GM21367 (cell line): ENCODE data around the gene JUN.
A peak's percentile ranks its signal among the peaks of the same experiment; 100 is the strongest.

ENCODE experiments used
- ATAC-seq: cut with Tn5 transposase; IDR thresholded peaks from one replicate; pipeline ENCODE4 v1.9.1; 2021; ENCODE audit not compliant: unreplicated experiment

Gene JUN

DNA sequence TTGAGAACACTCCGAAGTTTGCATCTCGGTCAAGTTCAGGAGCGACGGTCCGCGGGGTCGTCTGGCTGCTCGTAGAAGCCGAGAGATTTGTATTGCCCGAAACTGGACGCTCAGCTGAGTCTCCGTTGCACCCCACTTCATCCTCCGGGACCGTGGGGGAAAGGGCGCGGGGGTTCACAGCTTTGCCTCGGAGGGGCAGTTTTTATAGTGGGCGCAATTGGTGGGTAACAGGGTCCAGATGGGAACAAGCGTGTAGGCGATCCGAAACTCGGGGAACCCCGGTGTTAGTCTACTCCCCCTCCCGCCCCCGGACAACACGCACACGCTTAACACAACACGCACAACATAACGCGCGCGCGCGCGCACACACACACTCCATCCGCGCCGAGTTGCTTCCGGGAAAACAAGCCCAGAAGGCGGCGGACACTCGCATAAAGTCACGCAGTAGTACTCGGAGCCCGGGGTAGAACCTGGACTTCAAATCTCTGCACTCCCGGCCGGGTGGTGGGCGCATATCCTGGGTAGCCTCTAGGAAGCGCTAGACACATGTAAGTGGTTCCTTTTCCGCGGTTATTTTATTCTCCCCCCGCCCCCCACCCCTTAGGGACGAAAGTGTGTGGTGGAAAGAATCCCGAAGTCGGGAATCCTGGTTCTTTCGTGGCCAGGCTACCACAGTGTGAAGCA, 1.1 kb upstream of the JUN start:
- no peak for ATAC-seq

DNA sequence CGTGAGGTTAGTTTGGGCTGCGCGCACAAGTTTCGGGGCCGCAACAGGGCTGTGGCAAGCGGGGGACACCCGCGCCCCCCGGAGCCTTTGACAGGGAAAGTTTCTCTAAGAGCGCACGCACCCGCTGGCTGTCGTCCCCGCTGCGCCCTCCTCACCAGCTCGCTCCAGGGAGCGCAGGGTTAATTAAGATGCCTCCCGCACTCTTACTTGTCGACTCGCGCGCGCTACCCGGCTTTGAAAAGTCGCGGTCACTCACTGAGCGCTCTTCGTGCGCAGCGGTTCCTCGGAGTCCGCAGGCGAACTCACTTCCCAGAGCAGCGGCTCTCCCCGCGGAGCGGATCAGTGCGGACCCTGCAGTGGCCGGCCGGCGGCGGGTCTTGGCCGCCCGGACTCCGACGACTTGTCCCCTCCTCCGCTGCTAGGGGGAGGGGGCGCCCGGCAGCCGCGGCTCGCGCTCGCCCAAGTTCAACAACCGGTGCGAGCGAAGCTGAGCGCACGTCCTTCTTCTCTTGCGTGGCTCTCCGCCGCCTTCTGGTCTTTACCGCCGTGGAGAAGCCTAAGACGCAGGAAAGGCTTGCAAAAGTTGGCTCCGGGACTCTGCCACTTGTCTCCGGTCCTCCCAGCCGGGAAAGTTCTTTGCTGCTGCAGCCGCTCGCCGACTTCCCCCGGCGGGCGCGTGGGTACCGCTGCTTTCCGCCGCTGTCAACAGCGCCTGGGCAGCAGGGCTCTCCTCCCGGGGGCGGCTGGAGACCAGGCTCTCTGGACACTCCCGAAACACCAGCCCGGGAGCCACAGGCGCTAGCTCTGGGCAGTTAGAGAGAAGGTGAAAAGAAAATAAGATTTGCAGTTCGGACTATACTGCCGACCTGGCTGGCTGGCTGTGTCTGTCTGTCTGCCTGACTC, 506 bp downstream of the JUN start:
- peak; percentile 4 for ATAC-seq

DNA sequence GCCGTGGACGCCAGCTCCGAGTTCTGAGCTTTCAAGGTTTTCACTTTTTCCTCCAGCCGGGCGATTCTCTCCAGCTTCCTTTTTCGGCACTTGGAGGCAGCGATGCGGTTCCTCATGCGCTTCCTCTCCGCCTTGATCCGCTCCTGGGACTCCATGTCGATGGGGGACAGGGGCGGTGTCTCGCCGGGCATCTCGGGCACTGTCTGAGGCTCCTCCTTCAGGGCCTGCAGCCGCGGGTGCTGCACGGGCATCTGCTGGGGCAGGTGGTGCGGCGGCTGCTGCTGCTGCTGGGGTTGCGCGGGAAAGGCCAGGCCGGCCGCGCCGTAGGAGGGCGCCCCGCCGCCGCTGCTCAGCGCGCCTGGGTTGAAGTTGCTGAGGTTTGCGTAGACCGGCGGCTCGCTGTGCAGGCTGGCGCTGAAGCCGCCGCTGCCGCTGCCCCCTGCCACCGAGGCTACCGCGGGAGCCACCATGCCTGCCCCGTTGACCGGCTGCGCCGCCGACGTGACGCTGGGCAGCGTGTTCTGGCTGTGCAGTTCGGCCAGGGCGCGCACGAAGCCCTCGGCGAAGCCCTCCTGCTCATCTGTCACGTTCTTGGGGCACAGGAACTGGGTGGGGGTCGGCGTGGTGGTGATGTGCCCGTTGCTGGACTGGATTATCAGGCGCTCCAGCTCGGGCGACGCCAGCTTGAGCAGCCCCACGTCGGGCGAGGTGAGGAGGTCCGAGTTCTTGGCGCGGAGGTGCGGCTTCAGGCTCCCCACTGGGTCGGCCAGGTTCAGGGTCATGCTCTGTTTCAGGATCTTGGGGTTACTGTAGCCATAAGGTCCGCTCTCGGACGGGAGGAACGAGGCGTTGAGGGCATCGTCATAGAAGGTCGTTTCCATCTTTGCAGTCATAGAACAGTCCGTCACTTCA, 1.4 kb downstream of the JUN start:
- peak; percentile 14 for ATAC-seq

DNA sequence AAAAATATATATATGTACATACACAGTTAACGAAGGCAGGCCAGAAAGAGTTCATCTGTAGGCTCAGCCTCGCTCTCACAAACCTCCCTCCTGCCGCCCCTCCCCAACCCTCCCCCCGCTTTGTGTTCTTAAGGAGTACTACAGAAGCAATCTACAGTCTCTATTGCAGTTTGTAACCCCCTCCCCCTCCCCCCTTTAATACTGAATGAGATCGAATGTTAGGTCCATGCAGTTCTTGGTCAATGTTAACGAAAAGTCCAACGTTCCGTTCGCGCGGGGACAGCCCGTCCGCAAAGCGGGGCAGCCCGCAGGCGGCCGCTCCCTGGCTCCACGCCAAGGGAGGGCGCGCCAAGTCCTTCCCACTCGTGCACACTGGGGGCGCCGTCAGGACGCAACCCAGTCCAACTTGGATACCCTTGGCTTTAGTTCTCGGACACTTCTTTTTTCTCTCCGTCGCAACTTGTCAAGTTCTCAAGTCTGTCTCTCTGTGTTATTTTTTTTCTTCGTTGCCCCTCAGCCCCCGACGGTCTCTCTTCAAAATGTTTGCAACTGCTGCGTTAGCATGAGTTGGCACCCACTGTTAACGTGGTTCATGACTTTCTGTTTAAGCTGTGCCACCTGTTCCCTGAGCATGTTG, 2.2 kb downstream of the JUN start:
- ATAC-seq: no peak

DNA sequence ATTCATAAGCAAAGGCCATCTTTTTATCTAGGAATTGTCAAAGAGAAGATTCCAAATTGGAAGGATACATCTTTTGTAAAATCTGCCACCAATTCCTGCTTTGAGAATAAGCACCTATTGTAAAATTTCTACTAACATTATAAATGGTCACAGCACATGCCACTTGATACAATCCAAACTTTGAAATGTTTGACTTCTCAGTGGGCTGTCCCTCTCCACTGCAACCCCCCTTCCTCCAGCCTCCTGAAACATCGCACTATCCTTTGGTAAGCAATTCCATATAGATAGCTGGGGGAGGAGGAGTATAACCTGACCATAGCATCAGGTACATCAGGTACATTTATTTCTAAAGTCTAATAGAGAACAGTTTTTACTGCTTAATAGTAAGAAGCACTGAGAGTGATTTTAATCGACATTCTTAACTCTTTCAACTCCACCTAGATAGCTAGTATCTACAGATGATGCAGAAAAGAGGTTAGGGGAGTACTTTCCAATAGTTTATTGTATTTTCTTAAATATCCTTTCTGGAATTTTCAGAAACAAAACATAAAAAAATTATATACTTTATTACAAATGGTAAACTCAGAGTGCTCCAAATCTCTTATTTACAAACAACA, 2.9 kb downstream of the JUN start:
- ATAC-seq: no peak

DNA sequence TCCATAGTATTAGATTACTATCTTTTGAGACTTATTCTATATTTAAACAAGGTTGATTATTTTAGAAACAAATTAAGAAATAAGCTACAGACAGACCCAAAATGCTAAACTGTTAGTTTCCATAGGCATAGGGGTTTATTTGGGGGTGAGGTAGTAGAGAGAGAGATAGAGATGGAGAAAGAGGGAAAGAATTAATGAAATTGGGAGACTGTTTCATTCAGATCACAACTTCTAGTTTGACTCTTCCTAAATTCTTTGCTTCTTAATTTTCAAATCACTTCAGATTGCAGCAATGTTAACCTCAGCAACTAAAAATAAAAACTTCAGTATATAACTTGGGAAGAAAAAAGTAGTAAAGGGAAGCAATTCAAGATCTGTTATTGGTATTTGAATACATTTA, 3.4 kb downstream of the JUN start:
- ATAC-seq: no peak

DNA sequence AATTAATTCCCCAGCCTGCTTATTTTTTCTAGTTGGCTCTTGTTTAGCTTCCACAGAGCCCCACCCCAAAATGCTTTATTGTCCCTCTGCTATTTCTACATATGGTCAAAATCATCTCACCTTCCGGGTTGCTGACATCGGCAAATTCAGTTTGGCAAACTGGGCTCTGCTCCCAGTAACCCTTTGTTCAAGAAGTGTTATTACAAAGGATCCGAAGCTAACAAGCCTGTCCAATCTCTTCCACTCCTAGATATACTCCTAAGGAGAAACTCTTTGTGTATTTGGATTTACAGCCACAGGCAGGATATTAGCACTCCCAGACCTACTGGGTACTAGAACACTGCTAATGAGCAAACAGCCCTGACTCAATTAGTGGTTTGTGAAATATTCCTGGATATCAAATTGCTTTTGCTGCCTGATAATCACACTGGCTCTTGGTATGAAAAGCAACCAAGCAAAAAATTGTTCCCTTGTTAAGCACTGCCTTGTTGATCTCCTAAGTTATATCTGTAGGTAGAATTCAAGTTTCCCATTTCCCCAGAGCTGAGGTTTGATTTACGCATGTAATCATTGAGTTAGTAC, 4.0 kb downstream of the JUN start:
- no peak for ATAC-seq

DNA sequence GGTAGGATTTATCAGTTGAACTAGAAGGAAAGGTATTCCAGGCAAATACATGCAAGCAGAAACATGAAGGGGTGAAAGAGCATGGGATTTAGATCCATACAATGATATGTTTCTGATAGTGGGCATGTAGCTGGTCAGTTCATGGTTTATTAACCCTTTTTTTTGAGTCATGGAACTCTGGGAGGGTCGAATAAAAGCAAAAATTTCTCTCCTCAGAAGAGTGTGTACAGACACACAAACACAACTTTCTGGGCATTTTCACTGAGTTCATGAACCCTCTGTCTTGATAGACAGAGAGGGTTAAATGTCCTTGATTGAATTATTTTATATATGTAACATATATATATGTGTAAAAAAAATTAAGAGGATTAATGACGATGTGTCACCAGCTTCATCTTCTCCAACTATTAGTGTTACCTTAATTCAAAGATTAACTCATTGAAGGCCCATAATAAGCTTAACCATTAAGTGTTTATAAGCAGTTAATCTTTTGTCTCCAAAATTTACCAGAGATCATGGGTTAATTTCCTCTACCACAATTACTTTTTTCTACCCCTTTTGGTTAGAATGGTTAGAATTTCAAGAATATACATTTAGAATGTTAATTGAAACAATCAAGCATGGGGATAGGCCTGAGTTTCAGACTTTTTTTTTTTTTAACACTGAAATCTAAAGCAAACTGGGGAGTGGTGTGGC, 4.6 kb downstream of the JUN start:
- no peak for ATAC-seq

DNA sequence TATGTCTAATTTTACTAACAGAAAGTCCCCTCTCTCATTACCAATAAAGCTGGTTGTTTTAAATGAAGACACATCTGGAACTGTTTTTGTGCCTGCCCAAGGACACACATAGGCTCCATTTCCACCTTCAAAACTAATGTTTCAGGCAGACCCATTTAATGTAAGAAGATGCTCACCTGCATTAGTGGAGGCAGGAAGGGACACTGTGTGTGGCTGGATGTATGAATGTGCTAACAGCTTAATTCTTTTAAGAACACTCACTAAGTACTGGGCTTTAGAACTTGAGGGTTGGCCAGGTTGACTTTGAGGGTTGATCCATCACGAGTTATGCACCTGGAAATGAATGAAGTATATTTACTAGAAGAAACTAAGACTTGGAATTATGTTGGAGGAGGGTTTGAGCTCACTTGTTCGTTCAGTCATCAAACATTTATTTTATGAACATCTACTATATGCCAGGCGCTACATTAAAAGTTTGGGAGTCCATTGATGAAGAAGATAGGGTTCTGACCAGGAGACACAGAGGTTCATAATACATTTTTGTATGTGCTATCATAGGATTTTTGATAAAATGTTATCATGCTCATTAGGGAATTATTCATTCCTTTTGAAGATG, 5.4 kb downstream of the JUN start:
- no peak for ATAC-seq

DNA sequence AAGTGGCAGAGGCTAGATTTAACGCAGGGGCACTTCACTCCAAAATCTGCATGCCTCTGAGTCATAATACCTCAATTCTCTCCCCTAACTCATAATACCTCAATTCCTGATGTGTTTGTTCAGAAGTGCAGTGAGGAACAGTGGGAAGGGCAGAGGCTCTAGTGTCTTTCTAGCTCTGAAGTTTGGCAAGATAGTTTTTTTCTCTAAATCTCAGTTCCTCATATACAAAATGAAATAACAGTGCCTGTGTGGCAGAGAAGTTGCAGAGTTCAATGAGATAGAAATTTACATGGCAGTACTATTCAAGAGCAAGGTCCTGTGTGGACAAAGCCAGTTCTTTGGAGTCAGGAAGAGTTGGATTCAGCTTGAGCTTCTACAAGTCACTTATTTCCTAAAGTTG, 9.8 kb downstream of the JUN start:
- ATAC-seq: no peak

DNA sequence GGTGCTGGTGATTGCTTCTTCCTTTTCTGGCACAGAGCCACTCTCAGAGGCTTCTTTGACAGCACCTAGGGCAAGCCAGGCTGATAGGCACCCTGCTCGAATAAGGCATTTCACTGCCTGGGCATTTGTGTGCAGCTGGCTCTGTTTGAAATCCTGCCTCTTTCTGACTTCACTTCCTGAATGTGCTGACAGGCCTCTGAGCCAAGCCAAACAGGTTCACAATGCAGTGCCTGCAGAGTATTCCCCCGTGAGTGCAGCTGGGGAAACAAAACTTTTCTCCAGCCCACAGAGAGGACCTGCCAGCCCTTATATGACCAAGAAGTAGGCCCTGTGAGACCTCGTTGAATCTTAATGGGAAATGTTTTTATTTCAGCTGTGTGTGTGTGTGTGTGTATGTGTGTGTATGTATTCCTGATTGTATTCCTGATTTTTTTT, 10.4 kb downstream of the JUN start:
- ATAC-seq: peak; percentile 65

DNA sequence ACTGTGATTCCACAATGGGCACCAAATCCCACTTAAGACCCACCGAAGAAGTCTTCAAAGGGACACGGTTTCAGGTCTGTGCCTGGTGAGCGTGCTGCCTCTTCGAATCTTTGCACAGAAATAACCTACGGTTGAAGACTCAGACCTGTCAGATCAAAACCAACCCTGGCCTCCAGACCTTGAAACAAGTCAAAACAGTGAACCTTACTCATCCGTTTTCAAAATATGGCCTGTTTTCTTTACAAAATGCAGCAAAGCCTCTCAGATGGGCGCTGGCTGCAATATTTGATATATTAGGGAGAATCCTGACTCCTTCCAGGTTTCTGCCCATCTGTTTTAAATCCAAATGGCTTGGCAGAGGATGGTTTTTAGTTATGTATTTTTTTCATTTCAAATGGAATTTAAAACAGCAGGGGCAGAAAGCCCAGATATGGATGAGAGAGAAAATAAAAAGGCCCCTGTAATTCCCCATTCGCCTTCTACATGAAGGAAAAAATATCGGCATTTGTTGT, 14.0 kb downstream of the JUN start:
- ATAC-seq: no peak

DNA sequence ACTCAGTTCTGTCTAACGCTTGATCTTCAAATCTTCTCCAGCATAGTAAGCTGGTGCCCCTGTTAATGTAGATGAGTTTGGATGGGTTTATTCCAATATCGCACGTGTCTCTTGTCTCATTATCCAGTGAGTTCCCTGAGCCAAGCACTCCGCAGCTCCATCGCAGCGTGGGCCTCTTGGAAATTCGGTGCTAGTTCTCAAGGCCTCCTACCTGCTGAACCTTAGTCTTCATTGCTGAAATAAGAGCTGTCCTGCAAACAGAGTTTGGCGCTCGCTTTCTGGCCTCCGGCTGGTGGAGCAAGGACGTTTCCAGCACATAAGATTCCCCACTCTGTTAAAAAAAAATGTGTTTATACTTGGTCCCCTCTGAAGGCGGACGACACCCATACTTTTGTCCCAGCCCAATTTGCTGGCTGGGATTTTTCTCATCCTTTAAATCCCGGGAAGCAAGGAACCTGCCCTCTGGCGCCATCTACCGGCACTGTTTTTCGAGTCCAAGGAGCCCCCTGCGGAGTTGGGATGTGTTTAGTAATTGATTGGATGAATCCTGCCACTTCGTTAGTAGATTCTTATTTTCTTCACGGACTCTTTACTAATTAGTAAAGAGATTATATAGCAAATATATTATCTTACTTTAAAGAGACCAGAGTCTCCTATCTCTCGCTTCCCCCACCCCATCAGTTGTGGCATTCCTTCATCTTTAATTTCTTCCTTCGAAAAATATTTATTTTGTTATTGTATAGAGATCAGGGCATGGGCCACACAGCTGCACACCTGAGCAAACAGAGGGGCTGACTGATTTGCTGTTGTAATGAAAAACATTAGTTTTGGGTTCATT, 14.7 kb downstream of the JUN start:
- ATAC-seq: no peak

DNA sequence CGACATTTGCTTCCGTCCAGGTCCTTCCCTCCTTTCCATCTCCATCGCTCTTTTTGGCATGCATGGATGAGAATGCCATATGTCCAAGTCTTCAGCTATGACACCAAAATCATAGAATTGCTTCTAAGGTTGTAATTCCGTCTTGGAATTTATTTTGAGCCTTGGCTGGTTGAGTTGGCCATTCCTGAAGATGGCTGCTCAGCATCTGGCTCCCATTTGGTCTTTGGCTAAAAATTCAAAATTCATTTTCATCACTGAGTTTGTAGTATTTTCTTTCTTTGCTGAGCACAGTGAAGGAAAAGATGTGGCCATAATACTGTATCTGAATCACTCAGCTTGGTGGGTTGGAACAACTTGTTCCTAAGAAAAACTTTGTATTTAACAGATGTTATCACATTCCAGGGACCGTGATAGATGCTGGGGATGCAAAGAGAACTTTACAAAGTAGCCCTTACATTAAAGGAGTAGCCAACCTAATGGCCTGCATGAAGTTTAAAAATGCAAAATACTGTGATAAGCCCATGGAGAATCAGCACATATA, 15.6 kb downstream of the JUN start:
- ATAC-seq: no peak

DNA sequence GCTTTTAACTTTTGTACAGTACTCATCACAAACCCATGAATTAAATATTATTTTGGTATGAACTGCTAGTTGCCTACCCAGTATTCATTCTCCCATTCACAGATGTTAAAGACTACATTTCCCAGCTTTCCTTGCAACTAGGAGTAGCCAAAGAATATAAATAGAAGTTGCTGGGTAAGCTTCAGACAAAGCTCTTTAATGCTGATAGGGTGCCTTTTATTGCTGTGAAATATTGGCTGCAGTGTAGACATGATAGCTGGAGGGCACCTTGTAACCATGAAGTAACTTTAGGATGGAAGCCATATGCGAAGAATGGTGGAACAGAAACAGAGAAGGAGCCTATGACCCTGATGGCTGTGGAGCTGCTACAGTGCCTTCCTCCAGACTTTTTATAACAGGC, 16.7 kb downstream of the JUN start:
- ATAC-seq: no peak

DNA sequence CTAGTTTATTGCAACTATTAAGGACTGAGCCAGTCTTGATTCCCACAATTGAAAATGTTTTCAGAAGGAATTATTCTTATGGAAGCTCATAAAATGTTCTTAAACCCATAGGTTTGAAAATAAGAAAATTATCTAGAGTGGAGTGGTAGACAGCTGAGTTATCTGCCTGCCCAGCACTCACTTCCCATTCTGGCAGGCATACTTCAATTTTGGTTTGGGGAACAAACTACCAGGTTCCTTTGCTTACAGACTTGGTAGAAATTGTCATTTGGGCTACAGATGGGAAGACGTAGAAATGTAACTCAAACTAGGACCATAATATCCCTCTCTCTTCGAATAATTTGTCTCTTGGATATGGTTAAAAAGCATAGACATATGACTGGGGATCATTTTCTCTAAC, 18.4 kb downstream of the JUN start:
- no peak for ATAC-seq

DNA sequence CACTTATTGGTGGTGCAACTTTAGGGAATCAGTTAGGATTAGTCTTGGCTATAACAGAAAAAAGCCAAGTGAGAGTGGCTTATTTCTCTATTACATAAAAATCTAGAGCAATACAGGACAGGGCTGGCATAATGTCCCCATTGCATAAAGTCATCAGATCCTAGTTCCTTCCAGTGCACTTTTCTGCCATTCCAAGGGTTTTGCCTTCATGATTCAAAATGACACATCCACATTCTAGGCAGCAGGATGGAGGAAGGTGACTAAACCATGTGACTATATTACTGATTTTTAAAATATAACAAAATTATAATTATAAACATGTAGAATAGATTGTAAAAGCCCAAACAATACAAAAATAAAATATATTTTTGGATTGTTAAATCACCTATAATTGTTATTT, 18.8 kb downstream of the JUN start:
- ATAC-seq: no peak
